Amygdala (tissue), 56 donors: ENCODE measurements around the gene GPRC5B.

ENCODE experiments used
- DNase-seq, 56 donors: peaks; one replicate each; lab custom pipeline; 2025; lab: John Stamatoyannopoulos, UW

GPRC5B gene

DNA sequence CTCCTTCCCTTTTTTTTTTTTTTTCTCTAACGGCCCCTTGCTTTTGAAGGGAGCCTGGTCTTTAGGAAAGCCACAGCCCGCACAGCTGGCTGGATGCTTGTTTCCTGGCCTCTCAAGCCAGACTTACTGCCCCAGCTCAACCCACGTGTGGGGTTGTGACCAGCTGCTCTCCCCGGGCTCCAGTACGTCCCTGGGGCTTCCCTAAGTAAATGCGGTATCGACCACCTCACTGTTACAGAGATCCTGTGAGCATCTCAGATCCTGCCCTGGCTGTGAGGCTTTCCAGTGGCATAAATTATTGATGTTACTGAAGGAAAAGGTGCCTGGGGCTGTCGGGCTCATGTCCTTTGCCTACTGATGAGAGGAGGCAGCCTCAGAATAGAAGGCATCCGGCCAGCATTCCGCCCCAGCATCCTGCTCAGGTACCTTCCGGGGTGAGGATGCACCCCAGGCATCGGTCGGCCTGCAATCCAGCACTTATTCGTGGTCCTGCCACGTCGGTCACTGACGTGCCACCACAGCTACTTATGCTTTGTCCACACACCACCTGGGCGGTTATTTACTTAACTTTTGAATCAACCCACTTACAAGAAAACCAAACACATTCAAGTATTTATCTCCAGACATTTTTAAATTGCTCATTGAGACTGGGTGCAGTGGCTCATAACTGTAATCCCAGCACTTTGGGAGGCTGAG is 9.6 kb downstream of the GPRC5B start:
- peak in 1 of 56 donors; percentile 18 for DNase-seq

GRCh38 chr16:19874026-19874425 is 10.6 kb downstream of the GPRC5B start:
- peak in 10 of 56 donors; percentile 13 to 58 (median 31) for DNase-seq

GRCh38 chr16:19872935-19873334 is 11.7 kb downstream of the GPRC5B start:
- peak in 26 of 56 donors; percentile 17 to 71 (median 40) for DNase-seq

DNA sequence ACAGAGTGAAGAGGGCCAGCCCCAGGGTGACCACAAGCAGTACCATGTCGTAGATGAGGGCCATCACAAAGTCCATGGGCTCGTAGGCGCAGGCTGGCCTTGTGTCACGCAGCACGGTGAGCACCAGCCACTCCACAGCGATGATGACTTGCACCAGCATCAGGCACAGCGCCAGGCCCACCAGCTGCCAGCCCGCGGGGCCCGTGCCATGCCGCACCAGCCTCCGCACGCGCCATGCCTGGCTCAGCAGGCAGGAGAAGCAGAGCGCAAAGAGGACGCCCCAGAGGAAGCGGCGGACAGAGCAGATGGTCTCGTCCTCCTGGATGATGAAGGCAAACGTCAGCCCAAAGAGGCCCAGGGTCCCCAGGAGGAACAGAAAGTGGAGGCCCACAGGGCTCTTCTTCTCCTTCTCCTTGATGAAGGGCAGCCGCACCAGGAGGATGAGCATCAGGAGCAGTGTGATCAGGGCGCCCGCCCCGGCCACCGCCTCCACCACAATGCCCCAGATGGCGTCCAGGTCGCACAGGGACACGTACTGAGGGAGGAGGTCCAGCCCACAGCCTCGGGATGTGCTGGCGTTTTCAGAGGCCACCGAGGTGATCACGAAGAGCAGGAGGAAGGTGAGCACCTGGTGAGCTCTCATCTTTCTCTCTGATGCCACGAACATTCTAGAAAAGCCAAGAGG is 12.3 kb downstream of the GPRC5B start:
- DNase-seq, result peak in 53 of 56 donors; percentile 27 to 90 (median 71)

DNA sequence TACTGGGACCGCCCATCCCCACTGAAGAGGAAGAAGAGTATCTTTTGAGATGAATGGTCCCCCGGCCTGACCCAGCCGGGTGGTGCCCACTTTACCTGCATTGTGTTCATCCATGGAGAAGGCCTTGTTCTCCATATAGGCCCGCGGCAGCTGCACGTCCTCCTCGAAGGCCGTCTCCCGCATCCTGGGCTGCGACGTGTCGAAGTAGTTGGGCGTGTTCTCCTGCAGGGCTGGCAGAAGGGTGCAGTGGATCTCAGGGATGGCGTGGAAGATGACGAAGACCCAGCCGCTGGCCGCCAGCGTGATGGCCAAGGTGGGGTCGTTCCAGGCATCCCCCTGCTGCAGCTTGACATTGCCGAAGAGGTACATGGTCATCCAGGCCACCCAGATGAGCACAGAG is 12.9 kb downstream of the GPRC5B start:
- DNase-seq, result peak in 1 of 56 donors; percentile 30

DNA sequence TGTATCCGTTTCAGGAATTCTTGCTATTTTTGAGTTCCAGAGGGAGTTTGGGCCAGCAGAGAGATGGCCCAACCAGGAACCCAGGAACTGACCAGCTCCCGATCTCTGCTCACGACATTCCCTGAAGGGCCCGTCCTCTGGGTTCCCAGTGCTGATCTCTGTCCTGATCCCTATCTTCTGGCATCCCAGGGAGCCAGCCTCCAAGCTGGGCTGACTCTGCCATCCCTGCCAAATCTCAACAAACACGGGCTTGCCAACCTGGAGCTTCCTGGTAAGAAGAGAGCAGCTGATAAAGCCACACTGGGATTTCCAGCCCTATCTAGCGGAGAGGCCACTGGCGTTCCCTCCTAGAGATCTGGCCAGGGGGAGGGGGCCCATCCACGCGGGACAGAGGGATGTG is 16.2 kb downstream of the GPRC5B start:
- no peak for DNase-seq

DNA sequence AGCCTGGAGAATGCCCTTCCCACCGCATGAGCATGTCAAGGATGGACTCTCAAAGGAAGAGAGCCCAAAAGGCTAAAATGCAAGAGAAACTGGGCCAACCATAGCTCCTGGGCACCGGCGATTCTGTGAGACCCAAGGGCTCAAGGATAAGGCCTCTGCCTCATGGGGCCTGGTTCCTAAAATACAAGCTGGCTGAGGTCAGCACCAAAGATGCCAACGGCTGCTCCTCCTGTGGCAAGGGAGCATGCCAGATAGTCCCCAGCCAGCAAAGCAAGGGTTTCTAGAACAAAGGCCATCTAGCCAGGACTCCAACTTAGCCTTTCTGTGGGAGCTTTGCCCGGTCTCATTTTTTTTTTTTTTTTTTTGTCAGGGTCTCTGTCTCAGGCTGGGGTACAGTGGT is 20.1 kb downstream of the GPRC5B start:
- no peak for DNase-seq

DNA sequence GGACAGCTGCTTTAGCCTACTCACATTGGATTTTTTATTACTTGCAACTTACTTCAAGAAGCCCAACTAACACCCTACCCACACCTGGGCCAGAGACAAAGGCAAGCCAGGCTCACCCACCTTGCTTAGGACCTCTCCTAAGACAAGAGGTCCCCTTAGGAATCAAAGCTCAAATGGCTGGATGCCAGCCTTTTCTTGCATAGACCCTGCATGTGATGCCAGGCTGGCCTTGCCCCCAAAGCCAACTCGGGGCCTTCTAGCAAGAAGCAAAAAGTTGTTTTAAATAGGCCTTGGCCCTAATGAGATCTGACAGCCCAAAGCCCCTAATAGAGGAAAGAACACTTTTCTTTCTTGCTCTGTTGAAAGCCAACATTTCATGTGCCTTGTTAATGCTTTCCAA is 20.7 kb downstream of the GPRC5B start:
- DNase-seq, result no peak

GRCh38 chr16:19861811-19862327 is 22.8 kb downstream of the GPRC5B start:
- DNase-seq, result peak in 54 of 56 donors; percentile 34 to 95 (median 80)

- no peak for DNase-seq
Observed at GRCh38 chr16:19861133-19861532, 23.5 kb downstream of the GPRC5B start.

- DNase-seq, result peak in 2 of 56 donors; percentile 36 to 37
Observed at GRCh38 chr16:19860166-19861041, 24.2 kb downstream of the GPRC5B start.

DNA sequence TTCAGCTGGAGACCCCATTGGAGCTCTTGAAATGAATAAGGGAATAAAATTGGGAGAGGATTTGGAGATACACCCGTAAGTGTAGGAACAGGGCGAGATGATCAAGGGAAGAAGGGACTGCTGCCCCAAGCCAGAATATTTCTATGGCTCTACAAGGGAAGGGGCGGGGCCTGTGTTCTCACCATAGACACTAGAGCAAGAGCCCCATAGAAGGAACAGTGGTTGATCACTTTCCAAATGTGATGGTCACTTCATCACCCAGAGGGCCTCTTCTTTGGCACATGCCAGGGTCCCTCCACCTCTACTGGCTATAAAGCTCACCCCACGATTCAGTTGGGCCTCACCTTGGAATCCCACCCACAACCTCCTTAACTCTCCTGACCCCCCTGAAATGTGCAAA is 25.0 kb downstream of the GPRC5B start:
- DNase-seq, result peak in 3 of 56 donors; percentile 15 to 37 (median 25)

DNA sequence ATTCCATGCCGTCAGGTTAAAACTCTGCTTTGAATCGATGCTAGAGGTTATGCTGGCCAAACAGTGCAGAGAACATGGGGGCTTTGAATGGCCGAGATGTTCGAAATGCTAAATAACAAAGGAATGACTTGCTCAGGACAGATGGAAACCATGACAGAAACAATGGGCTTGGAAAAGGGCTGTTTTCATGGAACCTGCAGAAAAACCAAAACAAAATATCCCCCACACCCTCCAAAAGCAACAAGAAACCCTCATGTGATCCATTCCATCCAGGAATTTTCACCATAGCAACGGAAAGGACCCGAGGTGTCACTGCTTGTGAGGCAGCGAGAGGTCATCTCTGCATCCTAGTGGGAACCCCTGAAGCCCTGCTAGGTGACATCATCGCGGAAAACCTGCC is 25.5 kb downstream of the GPRC5B start:
- no peak for DNase-seq

DNA sequence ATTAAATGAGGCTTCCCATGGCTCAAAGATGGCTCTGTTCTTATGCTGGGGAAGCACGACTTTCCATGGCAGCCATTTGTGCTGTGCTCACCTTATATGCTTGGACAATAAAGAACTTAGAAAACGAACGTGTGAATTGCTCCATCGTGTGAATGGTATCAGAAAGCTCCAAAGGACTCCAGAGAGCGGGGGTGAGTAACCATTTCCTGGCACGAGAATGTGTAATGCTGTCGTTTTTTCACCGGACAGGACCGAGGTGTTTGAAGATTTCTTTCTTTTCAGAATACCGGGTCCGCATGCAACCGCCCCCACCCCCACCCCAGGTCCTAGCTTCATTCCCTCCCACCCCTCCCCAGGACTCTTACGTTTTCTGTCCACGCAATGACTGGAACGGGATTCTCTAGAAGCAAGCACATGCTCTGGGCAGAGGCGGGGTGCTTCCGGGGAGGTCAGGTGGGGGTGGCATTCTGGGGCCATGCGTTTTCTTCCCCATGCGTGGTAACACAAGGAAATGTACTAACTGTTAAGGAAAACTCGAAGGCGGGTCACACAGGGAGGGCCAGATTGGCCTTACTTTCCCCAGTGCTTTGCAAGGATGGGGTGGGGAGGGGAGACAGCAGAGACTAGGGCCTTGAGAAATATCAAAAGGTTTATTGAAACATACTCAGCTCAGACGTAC is 26.2 kb downstream of the GPRC5B start:
- peak in 7 of 56 donors; percentile 18 to 47 (median 24) for DNase-seq

GRCh38 chr16:19857593-19858339 is 26.9 kb downstream of the GPRC5B start:
- peak in 1 of 56 donors; percentile 32 for DNase-seq

DNA sequence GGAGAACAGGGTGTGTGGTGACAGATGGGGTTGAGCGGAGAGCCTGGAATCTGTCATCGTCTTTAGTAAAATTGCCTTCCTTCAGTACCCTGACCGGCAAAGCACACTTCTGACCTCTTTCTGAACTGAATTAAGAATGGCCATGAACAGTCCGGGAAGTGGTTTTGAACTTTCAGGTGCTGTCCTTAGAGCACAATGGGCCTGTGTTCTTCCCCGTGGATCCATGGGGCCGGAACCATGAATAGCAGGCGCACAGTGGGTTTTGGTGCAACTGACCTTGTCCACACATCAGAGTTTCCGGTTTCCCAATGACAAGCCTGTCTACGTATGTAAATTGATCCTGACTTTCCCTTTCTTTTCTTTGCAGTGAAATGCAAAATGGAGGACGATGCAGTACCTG is 28.5 kb downstream of the GPRC5B start:
- peak in 2 of 56 donors; percentile 14 to 23 for DNase-seq

- no peak for DNase-seq
Observed at GRCh38 chr16:19854543-19854876, 30.1 kb downstream of the GPRC5B start.

- peak in 12 of 56 donors; percentile 19 to 61 (median 32) for DNase-seq
Observed at GRCh38 chr16:19853742-19854542, 30.7 kb downstream of the GPRC5B start.
